Stimulated activated CD4-positive, alpha-beta T cell treated with anti-CD3 and anti-CD28 coated beads, Interleukin-12 subunit alpha, Interleukin-12 subunit beta, amount 100 ng/mL, for 48 hours (primary cell): ENCODE measurements around the gene MUC3A.
"Not testable (repeated sequence)": the region's sequence is repeated elsewhere in the genome, so short reads cannot be mapped to it uniquely, and the experiment has no call there.

Experiments
- DNase-seq, 3 donors: peaks; one replicate each; pipeline ENCODE4 v3.0.0-alpha.2; 2020; ENCODE audit warnings: low read depth in 2 of 3, low spot score in 1 of 3

MUC3A gene, protein sequence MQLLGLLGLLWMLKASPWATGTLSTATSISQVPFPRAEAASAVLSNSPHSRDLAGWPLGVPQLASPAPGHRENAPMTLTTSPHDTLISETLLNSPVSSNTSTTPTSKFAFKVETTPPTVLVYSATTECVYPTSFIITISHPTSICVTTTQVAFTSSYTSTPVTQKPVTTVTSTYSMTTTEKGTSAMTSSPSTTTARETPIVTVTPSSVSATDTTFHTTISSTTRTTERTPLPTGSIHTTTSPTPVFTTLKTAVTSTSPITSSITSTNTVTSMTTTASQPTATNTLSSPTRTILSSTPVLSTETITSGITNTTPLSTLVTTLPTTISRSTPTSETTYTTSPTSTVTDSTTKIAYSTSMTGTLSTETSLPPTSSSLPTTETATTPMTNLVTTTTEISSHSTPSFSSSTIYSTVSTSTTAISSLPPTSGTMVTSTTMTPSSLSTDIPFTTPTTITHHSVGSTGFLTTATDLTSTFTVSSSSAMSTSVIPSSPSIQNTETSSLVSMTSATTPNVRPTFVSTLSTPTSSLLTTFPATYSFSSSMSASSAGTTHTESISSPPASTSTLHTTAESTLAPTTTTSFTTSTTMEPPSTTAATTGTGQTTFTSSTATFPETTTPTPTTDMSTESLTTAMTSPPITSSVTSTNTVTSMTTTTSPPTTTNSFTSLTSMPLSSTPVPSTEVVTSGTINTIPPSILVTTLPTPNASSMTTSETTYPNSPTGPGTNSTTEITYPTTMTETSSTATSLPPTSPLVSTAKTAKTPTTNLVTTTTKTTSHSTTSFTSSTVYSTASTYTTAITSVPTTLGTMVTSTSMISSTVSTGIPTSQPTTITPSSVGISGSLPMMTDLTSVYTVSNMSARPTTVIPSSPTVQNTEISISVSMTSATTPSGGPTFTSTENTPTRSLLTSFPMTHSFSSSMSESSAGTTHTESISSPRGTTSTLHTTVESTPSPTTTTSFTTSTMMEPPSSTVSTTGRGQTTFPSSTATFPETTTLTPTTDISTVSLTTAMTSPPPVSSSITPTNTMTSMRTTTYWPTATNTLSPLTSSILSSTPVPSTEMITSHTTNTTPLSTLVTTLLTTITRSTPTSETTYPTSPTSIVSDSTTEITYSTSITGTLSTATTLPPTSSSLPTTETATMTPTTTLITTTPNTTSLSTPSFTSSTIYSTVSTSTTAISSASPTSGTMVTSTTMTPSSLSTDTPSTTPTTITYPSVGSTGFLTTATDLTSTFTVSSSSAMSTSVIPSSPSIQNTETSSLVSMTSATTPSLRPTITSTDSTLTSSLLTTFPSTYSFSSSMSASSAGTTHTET (N-terminal part only)

DNA sequence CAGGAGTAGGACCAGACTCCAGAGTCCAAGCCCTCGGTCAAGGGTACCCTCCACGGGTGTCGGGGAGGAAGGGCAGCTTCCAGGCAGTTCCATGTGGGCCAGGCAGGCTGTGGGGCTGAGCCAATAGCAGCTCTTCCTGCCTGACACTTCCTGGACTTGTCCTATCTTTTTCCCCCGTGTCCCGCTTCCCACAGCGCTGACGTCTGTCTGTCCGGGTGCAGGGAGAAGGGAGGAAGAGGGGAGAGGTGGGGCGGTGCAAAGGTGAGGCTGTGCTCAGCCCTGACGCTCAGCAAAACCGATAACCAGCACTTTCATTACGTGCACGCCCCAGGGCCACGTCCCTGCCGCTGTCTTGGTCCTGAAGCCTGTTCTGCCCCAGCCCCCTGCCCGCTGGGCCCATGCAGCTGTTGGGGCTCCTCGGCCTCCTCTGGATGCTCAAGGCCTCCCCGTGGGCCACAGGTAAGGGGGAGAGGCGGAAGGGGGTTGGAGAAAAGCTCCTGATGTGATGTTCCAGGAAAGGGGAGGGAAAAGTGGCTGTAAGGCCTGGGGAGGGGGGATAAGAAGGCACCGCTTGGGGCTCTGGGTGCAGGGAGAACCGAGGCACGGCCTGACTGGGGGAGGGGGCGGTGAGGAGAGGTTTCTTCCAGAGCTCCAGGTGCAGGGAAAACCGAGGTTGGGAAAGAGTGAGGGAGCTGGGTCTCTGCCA is at the start of gene MUC3A:
Gene MUC3A, plus strand, starts transcription at position 308 of the 706 bp plus-strand sequence. Its CDS starts 91 bp downstream, at position 399.
- DNase-seq: no peak

DNA sequence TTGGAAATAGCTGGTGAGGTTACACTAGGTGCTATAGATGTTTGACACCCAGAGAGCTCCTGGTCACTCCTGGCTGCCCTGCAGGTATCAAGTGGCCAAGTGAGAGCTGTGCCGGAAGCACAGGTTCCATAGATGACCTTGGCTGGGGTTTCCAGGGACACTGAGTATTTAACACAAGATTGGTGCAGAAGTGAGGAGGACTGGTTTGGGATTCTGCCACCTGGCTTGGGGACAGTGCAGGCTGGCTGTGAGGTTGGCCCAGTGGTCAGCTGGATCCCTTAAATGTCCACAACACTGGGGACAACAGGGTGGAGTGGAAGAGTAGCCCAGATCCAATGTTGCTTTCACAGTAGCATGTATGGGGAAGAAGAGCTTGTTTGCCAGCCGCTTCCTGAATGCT is 48.4 kb upstream of the MUC3A start:
- no peak for DNase-seq

DNA sequence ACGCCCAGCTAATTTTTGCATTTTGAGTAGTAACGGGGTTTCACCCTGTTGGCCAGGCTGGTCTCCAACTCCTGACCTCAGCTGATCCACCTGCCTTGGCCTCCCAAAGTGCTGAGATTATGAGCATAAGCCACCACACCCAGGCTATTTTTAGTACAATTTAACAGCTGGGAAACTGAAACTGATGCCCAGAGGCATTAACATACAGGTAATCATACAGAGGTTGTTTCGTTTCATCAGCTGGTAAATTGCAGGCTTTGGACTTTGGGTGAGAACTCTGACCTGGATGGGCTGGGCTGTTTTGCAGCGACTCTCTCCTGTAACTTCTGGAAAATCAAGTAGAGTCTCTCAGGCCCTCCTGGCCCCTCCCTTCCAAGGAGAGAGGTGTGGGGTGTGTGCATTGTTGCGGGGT is 47.4 kb upstream of the MUC3A start:
- no peak for DNase-seq

DNA sequence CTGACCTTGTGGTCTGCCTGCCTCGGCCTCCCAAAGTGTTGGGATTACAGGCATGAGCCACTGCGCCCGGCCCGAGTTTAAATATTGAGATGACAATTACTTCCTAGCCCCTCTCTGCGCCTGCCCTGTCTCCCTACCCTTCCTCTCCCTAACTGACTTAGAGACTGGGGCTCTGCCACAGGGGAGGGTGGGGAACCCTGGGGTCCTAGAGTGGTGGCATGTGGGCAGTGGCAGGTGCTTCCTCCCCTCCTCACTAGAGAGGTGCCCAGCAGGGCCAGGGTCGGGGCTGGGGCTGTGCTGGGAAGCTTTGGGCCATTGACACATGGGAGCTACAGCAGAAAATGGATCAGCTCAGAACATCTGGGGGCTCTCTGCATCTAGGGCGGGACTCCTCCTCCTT is 46.7 kb upstream of the MUC3A start:
- no peak for DNase-seq

DNA sequence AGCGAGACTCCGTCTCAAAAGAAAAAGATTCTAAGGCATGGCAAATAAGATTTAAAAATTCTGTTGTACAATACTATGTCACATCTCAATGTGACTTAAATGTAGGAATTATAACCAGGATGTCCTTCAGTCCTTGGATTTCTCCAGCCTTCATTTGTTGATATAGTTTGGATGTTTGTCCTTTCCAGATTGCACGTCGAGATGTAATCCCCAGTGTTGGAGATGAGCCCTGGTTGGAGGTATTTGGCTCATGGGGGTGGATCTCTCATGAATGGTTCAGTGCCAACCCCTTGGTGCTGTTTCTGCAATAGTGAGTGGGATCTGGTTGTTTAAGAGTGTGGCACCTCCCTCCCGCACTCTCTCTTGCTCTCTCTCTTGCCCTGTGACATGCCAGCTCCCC is 40.8 kb upstream of the MUC3A start:
- no peak for DNase-seq

DNA sequence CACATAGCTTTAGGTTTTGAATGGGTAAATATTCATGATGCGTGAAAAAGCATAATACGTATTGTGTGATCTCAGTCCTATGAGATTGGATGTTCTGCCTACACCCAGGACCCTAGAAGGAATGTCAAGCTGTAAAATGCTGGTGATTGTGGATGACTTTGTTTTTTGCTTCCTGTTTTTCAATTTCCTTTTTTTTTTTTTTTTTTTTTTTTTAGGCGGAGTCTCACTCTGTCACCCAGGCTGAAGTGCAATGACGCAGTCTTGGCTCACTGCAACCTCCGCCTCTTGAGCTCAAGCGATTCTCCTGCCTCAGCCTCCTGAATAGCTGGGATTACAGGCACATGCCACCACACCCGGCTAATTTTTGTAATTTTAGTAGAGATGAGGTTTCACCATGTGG is 38.9 kb upstream of the MUC3A start:
- DNase-seq: not testable (repeated sequence)

DNA sequence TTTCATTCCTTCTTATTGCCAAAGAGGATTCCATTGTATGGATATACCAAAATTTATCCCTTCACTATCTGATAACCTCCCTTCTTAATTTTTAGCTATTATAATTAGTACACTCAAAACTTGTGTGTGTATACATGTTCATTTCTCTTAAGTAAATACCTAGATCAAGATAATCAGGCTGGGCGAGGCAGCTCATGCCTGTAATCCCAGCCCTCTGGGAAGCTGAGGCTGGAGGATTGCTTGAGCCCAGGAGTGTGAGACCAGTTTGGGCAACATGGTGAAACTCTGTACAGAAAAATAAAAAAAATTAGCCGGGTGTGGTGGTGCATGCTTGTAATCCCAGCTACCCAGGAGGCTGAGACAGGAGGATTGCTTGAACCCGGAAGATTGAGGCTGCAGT is 37.9 kb upstream of the MUC3A start:
- no peak for DNase-seq

DNA sequence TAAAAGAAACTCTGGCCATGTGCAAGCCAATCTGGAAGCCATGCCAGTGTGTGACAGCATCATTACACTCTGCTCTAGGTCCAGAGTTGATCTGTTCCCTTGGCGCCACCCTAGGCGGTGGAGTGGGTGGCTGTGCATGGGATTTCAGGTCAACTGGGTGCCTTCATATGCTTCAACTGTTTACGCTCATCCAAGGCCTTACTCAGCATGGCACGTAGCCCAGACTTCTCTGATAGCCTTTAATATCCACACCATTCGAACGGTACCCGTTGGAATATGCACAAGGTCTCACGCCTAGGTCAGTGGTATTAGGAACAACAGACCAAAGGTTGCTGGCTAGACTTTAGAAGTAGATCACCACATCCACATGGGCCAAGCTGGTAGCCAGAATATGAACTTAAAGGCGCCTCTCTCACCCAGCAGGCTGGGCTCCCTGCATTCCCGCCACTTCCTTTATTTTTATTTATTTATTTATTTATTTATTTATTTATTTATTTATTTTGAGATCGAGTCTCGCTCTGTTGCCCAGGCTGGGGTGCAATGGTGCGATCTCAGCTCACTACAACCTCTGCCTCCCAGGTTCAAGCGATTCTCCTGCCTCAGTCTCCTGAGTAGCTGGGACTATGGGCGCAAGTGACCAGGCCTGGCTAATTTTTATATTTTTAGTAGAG is 35.0 kb upstream of the MUC3A start:
- no peak for DNase-seq

DNA sequence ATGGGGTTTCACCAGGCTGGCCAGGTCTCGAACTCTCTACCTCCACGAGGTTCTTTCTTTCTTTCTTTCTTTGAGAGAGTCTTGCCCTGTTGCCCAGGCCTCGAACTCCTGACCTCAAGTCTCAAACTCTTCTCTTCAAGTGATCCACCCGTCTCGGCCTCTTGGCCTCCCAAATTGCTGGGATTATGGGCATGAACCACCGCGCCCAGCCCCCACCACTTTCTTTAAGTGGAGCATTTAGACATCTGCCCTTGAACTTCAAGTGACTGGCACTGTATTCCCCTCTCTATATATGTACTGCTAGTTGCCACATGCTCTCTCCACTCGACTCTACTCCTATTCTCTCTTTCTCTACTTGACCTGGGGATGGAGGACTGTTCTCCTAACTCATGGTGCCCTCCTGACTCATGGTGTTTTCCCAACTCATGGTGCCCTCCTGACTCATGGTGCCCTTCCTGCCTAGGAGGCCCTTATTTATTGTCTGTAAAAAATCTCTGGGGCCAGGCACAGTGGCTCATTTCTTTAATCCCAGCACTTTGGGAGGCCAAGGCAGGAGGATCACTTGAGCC is 34.4 kb upstream of the MUC3A start:
- DNase-seq: no peak

DNA sequence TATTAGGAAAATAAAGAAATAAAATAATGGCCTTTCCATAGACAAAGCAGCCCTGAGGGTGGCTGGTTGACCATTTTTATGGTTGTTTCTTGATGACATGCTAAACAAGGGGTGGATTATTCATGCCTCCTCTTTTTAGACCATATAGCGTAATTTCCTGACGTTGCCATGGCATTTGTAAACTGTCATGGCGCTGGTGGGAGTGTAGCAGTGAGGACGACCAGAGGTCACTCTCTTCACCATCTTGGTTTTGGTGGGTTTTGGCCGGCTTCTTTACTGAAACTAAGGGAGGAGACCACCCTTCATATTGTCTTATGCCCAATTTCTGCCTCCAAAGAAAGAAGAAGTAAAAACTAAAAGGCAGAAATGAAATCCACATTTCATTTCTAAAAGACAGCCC is 30.0 kb upstream of the MUC3A start:
- DNase-seq: not testable (repeated sequence)

DNA sequence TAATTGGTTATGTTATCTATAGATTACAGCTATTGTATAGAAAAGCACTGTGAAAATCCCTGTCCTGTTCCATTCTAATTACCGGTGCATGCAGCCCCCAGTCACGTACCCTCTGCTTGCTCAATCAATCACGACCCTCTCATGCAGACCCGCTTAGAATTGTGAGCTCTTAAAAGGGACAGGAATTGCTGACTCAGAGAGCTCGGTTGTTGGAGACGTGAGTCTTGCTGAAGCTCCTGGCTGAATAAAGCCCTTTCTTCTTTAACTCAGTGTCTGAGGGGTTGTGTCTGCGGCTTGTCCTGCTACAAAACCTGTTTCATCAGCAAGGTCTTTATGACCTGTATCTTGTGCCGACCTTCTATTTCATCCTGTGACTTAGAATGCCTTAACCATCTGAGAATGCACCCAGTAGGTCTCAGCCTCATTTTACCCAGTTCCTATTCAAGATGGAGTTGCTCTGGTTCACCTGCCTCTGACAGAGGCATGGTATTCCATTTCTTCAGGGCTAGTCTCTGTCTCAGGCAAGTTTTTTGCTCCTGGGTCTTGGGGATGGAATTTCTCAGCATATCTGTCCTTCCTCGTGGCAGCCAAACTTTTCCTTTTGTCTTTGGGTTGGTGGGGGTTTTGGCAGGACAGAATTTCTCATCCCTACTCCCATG is 29.4 kb upstream of the MUC3A start:
- DNase-seq: not testable (repeated sequence)

DNA sequence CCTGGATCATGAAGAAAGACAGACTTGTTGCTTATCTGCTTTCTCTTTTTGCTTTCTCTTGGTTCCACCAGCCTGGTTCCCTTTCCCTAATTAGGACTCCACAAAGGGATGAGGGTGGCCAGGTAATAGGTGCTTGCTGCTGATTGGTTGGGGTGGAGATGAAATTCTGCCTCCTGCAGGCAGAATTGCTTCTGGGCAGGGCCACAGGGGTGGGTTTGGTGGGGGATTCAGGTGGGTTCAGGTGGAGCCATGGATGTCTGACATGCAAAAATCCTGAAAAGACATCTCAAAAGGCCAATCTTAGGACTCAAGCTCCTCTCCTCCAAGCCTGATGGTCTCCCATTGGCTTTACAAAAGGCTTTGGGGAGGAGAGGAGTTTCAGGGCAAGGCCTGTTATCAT is 28.3 kb upstream of the MUC3A start:
- no peak for DNase-seq

DNA sequence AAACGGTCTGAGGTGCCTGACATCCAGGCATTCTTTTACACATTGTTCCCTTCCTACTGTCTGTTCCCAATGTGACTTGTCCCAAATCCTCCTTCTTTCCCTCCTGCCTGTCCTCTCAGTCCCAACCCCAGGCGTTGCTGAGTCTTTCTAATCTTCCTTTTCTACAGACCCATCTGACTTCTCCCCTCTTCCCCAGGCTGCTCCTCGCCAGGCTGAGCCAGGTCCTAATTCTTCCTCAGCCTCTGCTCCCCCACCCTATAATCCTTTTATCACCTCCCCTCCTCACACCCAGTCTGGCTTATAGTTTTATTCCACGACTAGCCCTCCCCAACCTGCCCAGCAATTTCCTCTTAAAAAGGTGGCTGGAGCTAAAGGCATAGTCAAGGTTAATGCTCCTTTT is 25.7 kb upstream of the MUC3A start:
- DNase-seq: not testable (repeated sequence)

DNA sequence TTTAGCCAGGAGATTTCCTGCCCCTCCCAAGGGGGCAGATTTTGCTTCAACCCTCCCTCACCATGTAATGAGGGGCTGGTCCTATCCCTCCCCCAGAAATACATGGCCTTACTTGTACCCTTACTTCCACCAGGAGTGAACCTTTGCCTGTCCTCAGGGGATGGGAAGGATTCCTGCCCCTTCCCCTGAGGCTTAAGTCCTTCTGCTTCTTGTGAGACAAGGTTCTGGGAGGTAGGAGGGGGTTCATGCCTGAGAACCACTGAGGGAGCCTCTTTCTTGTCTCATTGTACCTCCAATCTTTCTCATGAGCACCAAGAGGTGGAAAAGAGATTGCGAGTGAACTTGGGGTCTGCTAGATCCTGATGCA is 19.5 kb upstream of the MUC3A start:
- no peak for DNase-seq

DNA sequence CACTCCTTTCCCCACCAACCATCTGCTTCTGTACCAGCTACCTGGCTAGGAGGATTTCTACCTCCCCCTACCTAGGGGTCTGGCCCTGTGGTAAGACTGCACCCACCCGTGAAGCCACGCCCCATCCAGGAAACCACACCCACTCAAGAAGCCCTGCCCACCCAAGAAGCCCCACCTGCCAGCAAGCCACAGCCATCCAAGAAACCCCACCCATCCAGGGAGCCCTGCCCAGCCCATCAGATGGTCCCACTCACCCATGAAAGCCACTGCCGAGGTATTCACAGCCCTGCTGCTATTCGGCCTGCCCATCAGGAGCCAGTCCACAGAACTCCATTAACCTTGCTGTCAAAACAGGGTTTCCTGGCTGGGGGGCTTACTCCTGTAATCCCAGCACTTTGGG is 15.6 kb upstream of the MUC3A start:
- DNase-seq: no peak

DNA sequence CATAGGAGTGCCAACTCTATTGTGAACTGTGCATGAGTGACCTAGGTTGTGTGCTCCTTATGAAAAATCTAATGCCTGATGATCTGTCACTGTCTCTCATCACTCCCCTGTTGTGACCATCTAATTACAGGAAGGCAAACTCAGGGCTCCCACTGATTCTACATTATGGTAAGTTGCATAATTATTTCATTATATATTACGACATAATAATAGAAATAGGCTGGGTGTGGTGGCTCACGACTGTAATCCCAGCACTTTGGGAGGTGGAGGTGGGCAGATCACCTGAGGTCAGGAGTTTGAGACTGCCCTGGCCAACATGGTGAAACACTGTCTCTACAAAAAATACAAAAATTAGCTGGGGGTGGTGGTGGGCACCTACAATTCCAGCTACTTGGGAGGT is 14.0 kb upstream of the MUC3A start:
- not testable (repeated sequence) for DNase-seq

DNA sequence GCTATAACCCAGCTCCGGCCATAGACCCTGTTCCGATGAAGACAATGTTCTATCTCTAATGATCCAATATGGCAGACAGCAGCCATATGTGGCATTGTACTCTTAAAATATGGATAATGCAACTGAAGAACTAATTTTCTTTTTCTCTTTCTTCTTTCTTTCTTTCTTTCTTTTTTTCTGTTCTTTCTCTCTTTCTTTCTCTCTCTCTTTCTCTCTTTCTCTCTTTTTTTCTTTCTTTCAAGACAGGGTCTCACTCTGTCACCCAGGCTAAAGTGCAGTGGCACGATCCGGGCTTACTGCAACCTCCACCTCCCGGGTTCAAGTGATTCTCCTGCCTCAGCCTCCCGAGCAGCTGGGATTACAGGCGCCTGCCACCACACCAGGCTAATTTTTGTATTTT is 13.2 kb upstream of the MUC3A start:
- not testable (repeated sequence) for DNase-seq

DNA sequence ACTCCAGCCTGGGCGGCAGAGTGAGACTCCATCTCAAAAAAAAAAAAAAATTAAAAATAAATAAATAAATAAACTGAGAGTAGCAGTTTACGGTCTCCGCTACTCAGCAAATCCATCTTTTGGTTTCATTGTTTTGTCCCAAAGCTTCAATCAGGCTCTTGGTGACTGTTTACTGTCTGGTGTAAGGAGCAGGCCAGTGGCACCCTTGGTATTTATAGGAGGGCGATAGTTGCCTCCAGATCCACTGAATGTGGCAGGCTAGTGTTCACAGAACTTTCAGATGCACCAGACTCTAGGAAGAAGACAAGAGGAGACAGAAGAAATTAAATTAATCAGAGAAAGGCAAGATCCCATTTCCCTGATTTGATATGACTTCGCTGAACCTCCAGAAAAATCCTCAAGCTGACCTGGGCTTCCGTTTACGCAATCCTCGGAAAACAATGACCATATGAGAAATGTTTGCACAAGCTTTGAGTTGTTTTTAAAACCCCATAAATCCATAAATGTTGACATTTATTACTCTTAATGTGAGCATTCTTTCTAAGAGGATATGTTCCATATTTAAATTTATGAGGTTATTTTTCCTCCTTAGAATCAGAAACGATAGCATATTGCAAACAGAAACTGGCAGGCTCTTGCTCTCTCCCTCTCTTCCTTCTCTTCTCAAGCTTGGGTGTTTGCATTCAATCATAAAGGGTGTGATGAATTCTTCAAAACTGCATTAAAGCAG is 7.1 kb upstream of the MUC3A start:
- no peak for DNase-seq

DNA sequence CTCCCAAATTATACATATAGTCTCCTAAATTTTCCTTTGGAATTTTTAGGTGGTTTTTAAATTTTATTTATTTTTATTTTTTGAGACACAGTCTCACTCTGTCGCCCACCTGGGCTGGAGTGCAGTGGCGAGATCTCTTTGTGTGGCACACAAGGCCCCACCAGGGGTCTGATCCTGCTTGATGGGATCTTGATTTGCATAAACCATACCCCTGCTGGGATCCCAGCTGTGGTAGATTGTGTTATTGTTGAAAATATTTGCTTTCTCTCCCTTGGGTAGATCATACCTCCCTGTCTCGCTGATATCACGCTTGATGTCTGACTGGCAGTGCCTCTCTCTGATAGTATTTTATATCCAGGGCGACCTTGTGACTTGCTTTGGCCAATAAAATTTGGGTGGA is 5.6 kb upstream of the MUC3A start:
- no peak for DNase-seq
